Cardiac muscle cell (in vitro differentiated cells and primary cell): ENCODE results near the gene FGF23. TPM values are rescaled to one million over a fixed set of nuclear protein-coding genes. Genes with fewer than 3 reads are reported as not detected.

Experiments used
- DNase-seq, 2 donors: peaks; one replicate each; pipeline versions ENCODE4 v3.0.0 to v3.0.0-alpha.2; 2010 to 2017; ENCODE audit warnings: low read depth in 1 of 2, low spot score in 1 of 2
- H3K27ac ChIP-seq: fragments of 200-600 bp; sonication (generic); 2 replicates; pipeline ENCODE4 v1.5.1; 2016
- H3K27me3 ChIP-seq: fragments of 200-600 bp; sonication (generic); 2 replicates; pipeline ENCODE4 v1.6.0; 2016; ENCODE audit warnings: control low read depth
- H3K36me3 ChIP-seq: fragments of 200-600 bp; sonication (generic); 2 replicates; pipeline ENCODE4 v1.5.1; 2016; ENCODE audit warnings: control low read depth
- H3K4me1 ChIP-seq: fragments of 200-600 bp; sonication (generic); 2 replicates; pipeline ENCODE4 v1.8.1; 2017; ENCODE audit warnings: low read depth, mild to moderate bottlenecking, mixed run types
- H3K4me3 ChIP-seq: fragments of 200-600 bp; sonication (generic); 2 replicates; pipeline ENCODE4 v1.5.1; 2016; ENCODE audit warnings: mild to moderate bottlenecking
- H3K9me3 ChIP-seq: fragments of 200-600 bp; sonication (generic); 2 replicates; pipeline ENCODE4 v1.5.1; 2017; ENCODE audit warnings: low read depth, mild to moderate bottlenecking, control low read depth
- CTCF ChIP-seq: IDR thresholded peaks from 2 replicates; pipeline ENCODE4 v1.5.1; 2012; ENCODE audit warnings: low read depth, mild to moderate bottlenecking, low read length
- polyA plus RNA-seq: library from polyadenylated mRNA; unstranded; fragments of >200 nt; fragmentation: Nextera tagmentation; extraction: Ambion mirVana; gene quantifications from 2 replicates; pipeline ENCODE4 v1.2.1, GENCODE V29; 2016
- total RNA-seq: library from RNA; depleted of rRNA; stranded (reverse); fragments of >200 nt; gene quantifications from 2 replicates; pipeline ENCODE4 v1.2.3, GENCODE V29; 2016

FGF23 gene
- total and polyA plus RNA-seq, 2 experiments from 2014 or later = 0.86 to 1.1 TPM

GRCh38 chr12:4395818-4396217, 16.3 kb upstream of the FGF23 start:
- DNase-seq = no peak
- no peak overlapping the region for H3K4me3 ChIP-seq
- no peaks in the 10 kb centered on the region for H3K9me3 ChIP-seq
- H3K4me1 ChIP-seq = peaks cover 15% of the 10 kb centered on the region
- H3K36me3 ChIP-seq = no peaks in the 10 kb centered on the region
- TF ChIP-seq CTCF = no peak
- no peak overlapping the region for H3K27ac ChIP-seq
- no peaks in the 10 kb centered on the region for H3K27me3 ChIP-seq

- H3K27ac ChIP-seq = peak overlapping the region; percentile 92
- H3K36me3 ChIP-seq = no peaks in the 10 kb centered on the region
- H3K4me3 ChIP-seq = no peak overlapping the region
- H3K27me3 ChIP-seq = no peaks in the 10 kb centered on the region
- TF ChIP-seq CTCF = no peak
- H3K4me1 ChIP-seq = peaks cover 24% of the 10 kb centered on the region
- no peak for DNase-seq
- H3K9me3 ChIP-seq = no peaks in the 10 kb centered on the region
Observed at GRCh38 chr12:4393211-4393610, 13.7 kb upstream of the FGF23 start.

- no peaks in the 10 kb centered on the region for H3K27me3 ChIP-seq
- peak overlapping the region; percentile 92 for H3K27ac ChIP-seq
- H3K4me1 ChIP-seq = peaks cover 24% of the 10 kb centered on the region
- no peak overlapping the region for H3K4me3 ChIP-seq
- no peaks in the 10 kb centered on the region for H3K36me3 ChIP-seq
- DNase-seq = peak; percentile 2 to 83
- no peaks in the 10 kb centered on the region for H3K9me3 ChIP-seq
- TF ChIP-seq CTCF = no peak
Observed at GRCh38 chr12:4392223-4392742, 12.8 kb upstream of the FGF23 start.

- Histone ChIP-seq H3K4me3 (no peak overlapping the region), H3K9me3 (no peaks in the 10 kb centered on the region), H3K36me3 (no peaks in the 10 kb centered on the region), H3K27me3 (no peaks in the 10 kb centered on the region), H3K4me1 (peaks cover 24% of the 10 kb centered on the region), H3K27ac (peak overlapping the region; percentile 62)
- TF ChIP-seq CTCF = no peak
- DNase-seq = no peak
Observed at GRCh38 chr12:4388662-4389061, 9.2 kb upstream of the FGF23 start.

GRCh38 chr12:4388032-4388431, 8.5 kb upstream of the FGF23 start:
- Histone ChIP-seq H3K4me1 (peaks cover 27% of the 10 kb centered on the region), H3K36me3 (no peaks in the 10 kb centered on the region), H3K27ac (no peak overlapping the region), H3K9me3 (no peaks in the 10 kb centered on the region), H3K27me3 (no peaks in the 10 kb centered on the region), H3K4me3 (no peak overlapping the region)
- DNase-seq = no peak
- no peak for TF ChIP-seq CTCF

- Histone ChIP-seq H3K27ac (no peak overlapping the region), H3K9me3 (no peaks in the 10 kb centered on the region), H3K36me3 (no peaks in the 10 kb centered on the region), H3K27me3 (no peaks in the 10 kb centered on the region), H3K4me3 (no peak overlapping the region), H3K4me1 (peaks cover 23% of the 10 kb centered on the region)
- no peak for DNase-seq
- no peak for TF ChIP-seq CTCF
Observed at GRCh38 chr12:4387607-4388006, 8.1 kb upstream of the FGF23 start.
